ENCODE results near the gene ZSCAN2. TPM values are rescaled to one million over a fixed set of nuclear protein-coding genes. Genes with fewer than 3 reads are reported as not detected.

The ZSCAN2 gene
- total RNA-seq, 2 donors from 2014 or later, result 2.8 to 4.6 TPM

GRCh38 chr15:84643838-84644237 is 43.0 kb downstream of the ZSCAN2 start:
- Histone ChIP-seq H3K27ac (no peak overlapping the region), H3K36me3 (peaks cover 58% of the 10 kb centered on the region), H3K9me3 (no peaks in the 10 kb centered on the region), H3K4me3 (no peak overlapping the region), H3K4me1 (ENCODE audit: control insufficient read depth in 1 of 2, low read depth in 2 of 2) (peaks cover 0 to 8% of the 10 kb centered on the region in 2 donors), H3K27me3 (replicated peaks; ENCODE audit: insufficient read depth) (no peaks in the 10 kb centered on the region)
- DNase-seq (ENCODE audit: low spot score), result no peak
- ATAC-seq (ENCODE audit: insufficient number of reproducible peaks, low FRiP score, low read depth), result no peak
- no peak for TF ChIP-seq CTCF (IDR thresholded peaks at IDR 0.05)

- Histone ChIP-seq H3K27me3 (replicated peaks; ENCODE audit: insufficient read depth) (no peaks in the 10 kb centered on the region), H3K27ac (no peak overlapping the region), H3K4me1 (ENCODE audit: control insufficient read depth in 1 of 2, low read depth in 2 of 2) (peaks cover 0 to 20% of the 10 kb centered on the region in 2 donors), H3K36me3 (peaks cover 57% of the 10 kb centered on the region), H3K9me3 (no peaks in the 10 kb centered on the region), H3K4me3 (no peak overlapping the region)
- no peak for TF ChIP-seq CTCF (IDR thresholded peaks at IDR 0.05)
- DNase-seq (ENCODE audit: low spot score), result no peak
- no peak for ATAC-seq (ENCODE audit: insufficient number of reproducible peaks, low FRiP score, low read depth)
Measured at GRCh38 chr15:84645496-84645895, 44.7 kb downstream of the ZSCAN2 start.

GRCh38 chr15:84645997-84646396 is 45.2 kb downstream of the ZSCAN2 start:
- H3K27me3 ChIP-seq (replicated peaks; ENCODE audit: insufficient read depth), result no peaks in the 10 kb centered on the region

GRCh38 chr15:84647726-84648125 is 46.9 kb downstream of the ZSCAN2 start:
- no peak for TF ChIP-seq CTCF (IDR thresholded peaks at IDR 0.05)
- Histone ChIP-seq H3K4me3 (no peak overlapping the region), H3K27ac (no peak overlapping the region), H3K9me3 (no peaks in the 10 kb centered on the region), H3K36me3 (peaks cover 43% of the 10 kb centered on the region), H3K27me3 (replicated peaks; ENCODE audit: insufficient read depth) (no peaks in the 10 kb centered on the region), H3K4me1 (ENCODE audit: control insufficient read depth in 1 of 2, low read depth in 2 of 2) (peaks cover 4 to 38% of the 10 kb centered on the region in 2 donors)
- ATAC-seq (ENCODE audit: insufficient number of reproducible peaks, low FRiP score, low read depth) (no peak), DNase-seq (ENCODE audit: low spot score) (no peak)

More at GRCh38 chr15:84645997-84646396, 45.2 kb downstream of the ZSCAN2 start:
- peaks cover 0 to 22% of the 10 kb centered on the region in 2 donors for H3K4me1 ChIP-seq (ENCODE audit: control insufficient read depth in 1 of 2, low read depth in 2 of 2)
- ATAC-seq (ENCODE audit: insufficient number of reproducible peaks, low FRiP score, low read depth) (no peak), DNase-seq (ENCODE audit: low spot score) (no peak)
- H3K36me3 ChIP-seq, result peaks cover 56% of the 10 kb centered on the region
- no peaks in the 10 kb centered on the region for H3K9me3 ChIP-seq
- no peak overlapping the region for H3K4me3 ChIP-seq
- no peak overlapping the region for H3K27ac ChIP-seq
- TF ChIP-seq CTCF (IDR thresholded peaks at IDR 0.05), result no peak

GRCh38 chr15:84648539-84648938 is 47.7 kb downstream of the ZSCAN2 start:
- peaks cover 13 to 46% of the 10 kb centered on the region in 2 donors for H3K4me1 ChIP-seq (ENCODE audit: control insufficient read depth in 1 of 2, low read depth in 2 of 2)
- peaks cover 36% of the 10 kb centered on the region for H3K36me3 ChIP-seq
- DNase-seq (ENCODE audit: low spot score) (no peak), ATAC-seq (ENCODE audit: insufficient number of reproducible peaks, low FRiP score, low read depth) (no peak)
- no peak overlapping the region for H3K4me3 ChIP-seq
- H3K9me3 ChIP-seq, result no peaks in the 10 kb centered on the region
- no peaks in the 10 kb centered on the region for H3K27me3 ChIP-seq (replicated peaks; ENCODE audit: insufficient read depth)
- TF ChIP-seq CTCF (IDR thresholded peaks at IDR 0.05), result no peak
- H3K27ac ChIP-seq, result peak overlapping the region in 1 of 2 donors; percentile 17

Measured in thoracic aorta (tissue), 2 donors.